Middle frontal gyrus (tissue), 1 donor: ENCODE results near the gene AQP6.

Experiments used
- DNase-seq: peaks from one replicate; pipeline ENCODE4 v3.0.0-alpha.2; 2015; ENCODE audit warnings: low spot score; ENCODE audit errors: extremely low spot score

Gene AQP6

GRCh38 chr12:49972641-49973360 is at the start of gene AQP6:
TSS of gene AQP6 (plus strand) at chr12:49972947. CDS start at chr12:49973174, 227 bp downstream.
- DNase-seq, result no peak

GRCh38 chr12:49923035-49923644 is 49.6 kb upstream of the AQP6 start:
- no peak for DNase-seq

GRCh38 chr12:49923880-49924556 is 48.7 kb upstream of the AQP6 start:
- DNase-seq, result no peak

- DNase-seq, result no peak
Measured at GRCh38 chr12:49924628-49925246, 48.0 kb upstream of the AQP6 start.

GRCh38 chr12:49925433-49926204 is 47.1 kb upstream of the AQP6 start:
- DNase-seq, result no peak

GRCh38 chr12:49928471-49928870 is 44.3 kb upstream of the AQP6 start:
- DNase-seq, result no peak

- DNase-seq, result no peak
Measured at GRCh38 chr12:49929581-49929980, 43.2 kb upstream of the AQP6 start.

- no peak for DNase-seq
Measured at GRCh38 chr12:49930515-49931288, 42.0 kb upstream of the AQP6 start.

GRCh38 chr12:49932023-49932422 is 40.7 kb upstream of the AQP6 start:
- DNase-seq, result no peak

GRCh38 chr12:49932533-49933130 is 40.1 kb upstream of the AQP6 start:
- DNase-seq, result no peak

GRCh38 chr12:49933796-49934195 is 39.0 kb upstream of the AQP6 start:
- DNase-seq, result no peak

- no peak for DNase-seq
Measured at GRCh38 chr12:49934505-49934904, 38.2 kb upstream of the AQP6 start.

GRCh38 chr12:49936925-49937324 is 35.8 kb upstream of the AQP6 start:
- DNase-seq, result no peak

- no peak for DNase-seq
Measured at GRCh38 chr12:49937639-49938300, 35.0 kb upstream of the AQP6 start.

- no peak for DNase-seq
Measured at GRCh38 chr12:49939307-49939706, 33.4 kb upstream of the AQP6 start.

GRCh38 chr12:49939707-49940106 is 33.0 kb upstream of the AQP6 start:
- DNase-seq, result no peak

- DNase-seq, result no peak
Measured at GRCh38 chr12:49941556-49942511, 30.9 kb upstream of the AQP6 start.

- no peak for DNase-seq
Measured at GRCh38 chr12:49942512-49942893, 30.2 kb upstream of the AQP6 start.
